Chondrocyte (in vitro differentiated cells): ENCODE measurements around the gene HAUS5. TPM values are rescaled to one million over a fixed set of nuclear protein-coding genes. Genes with fewer than 3 reads are reported as not detected.

Experiments used
- DNase-seq: peaks from one replicate; pipeline ENCODE4 v3.0.0; 2021; ENCODE audit warnings: mixed read lengths, low spot score
- H3K27ac Mint-ChIP-seq: one replicate; pipeline ENCODE4 v1.8.0; 2021; ENCODE audit warnings: mild to moderate bottlenecking, moderate library complexity, mixed read lengths; ENCODE audit not compliant: unreplicated experiment
- H3K27me3 Mint-ChIP-seq: 2 replicates; pipeline ENCODE4 v1.8.0; 2021; ENCODE audit warnings: low read depth, mixed read lengths
- H3K36me3 Mint-ChIP-seq: 2 replicates; pipeline ENCODE4 v1.8.0; 2021; ENCODE audit warnings: low read depth, mixed read lengths
- H3K4me1 Mint-ChIP-seq: 2 replicates; pipeline ENCODE4 v1.8.0; 2021; ENCODE audit warnings: low read depth, mild to moderate bottlenecking, mixed read lengths
- H3K4me3 Mint-ChIP-seq: one replicate; pipeline ENCODE4 v1.8.0; 2021; ENCODE audit warnings: mild to moderate bottlenecking, moderate library complexity, mixed read lengths; ENCODE audit not compliant: unreplicated experiment
- H3K9me3 Mint-ChIP-seq: 2 replicates; pipeline ENCODE4 v1.8.0; 2021; ENCODE audit warnings: low read depth, mixed read lengths
- total RNA-seq: library from RNA; stranded (reverse); gene quantifications from 3 replicates; pipeline ENCODE4 v1.2.1, GENCODE V29; 2021
- TF ChIP-seq, protein P1 (sequence below): fragments of 200-600 bp; sonication (generic); IDR thresholded peaks from 2 replicates; pipeline ENCODE4 v1.5.0; 2021; ENCODE audit warnings: antibody characterized with exemption, mild to moderate bottlenecking, moderate library complexity

Gene HAUS5
- total RNA-seq, 1 donor from 2014 or later: 8.4 TPM

DNA sequence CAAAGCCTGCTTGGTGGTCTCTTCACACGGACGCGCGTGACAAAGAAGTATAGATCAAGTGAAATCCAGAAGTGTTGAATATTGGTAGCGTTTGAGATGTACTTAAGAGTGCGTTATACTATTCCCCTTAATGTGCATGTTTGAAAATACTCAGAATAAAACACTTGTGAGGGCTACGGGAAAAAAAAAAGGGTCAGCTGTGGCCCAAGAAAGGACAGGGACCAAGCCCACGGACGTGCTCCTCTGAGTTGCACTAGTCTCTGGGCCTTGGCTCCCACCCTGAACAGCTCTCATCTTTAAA lies 15.7 kb downstream of the HAUS5 start:
- Mint-ChIP-seq H3K4me1 (peaks cover 20% of the 10 kb centered on the region), H3K9me3 (no peaks in the 10 kb centered on the region), H3K27ac (peak overlapping the region; percentile 98), H3K36me3 (peaks cover 18% of the 10 kb centered on the region), H3K27me3 (no peaks in the 10 kb centered on the region), H3K4me3 (peak overlapping the region; percentile 77)
- TF ChIP-seq, protein P1, sequence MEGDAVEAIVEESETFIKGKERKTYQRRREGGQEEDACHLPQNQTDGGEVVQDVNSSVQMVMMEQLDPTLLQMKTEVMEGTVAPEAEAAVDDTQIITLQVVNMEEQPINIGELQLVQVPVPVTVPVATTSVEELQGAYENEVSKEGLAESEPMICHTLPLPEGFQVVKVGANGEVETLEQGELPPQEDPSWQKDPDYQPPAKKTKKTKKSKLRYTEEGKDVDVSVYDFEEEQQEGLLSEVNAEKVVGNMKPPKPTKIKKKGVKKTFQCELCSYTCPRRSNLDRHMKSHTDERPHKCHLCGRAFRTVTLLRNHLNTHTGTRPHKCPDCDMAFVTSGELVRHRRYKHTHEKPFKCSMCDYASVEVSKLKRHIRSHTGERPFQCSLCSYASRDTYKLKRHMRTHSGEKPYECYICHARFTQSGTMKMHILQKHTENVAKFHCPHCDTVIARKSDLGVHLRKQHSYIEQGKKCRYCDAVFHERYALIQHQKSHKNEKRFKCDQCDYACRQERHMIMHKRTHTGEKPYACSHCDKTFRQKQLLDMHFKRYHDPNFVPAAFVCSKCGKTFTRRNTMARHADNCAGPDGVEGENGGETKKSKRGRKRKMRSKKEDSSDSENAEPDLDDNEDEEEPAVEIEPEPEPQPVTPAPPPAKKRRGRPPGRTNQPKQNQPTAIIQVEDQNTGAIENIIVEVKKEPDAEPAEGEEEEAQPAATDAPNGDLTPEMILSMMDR: no peak
- DNase-seq: no peak

DNA sequence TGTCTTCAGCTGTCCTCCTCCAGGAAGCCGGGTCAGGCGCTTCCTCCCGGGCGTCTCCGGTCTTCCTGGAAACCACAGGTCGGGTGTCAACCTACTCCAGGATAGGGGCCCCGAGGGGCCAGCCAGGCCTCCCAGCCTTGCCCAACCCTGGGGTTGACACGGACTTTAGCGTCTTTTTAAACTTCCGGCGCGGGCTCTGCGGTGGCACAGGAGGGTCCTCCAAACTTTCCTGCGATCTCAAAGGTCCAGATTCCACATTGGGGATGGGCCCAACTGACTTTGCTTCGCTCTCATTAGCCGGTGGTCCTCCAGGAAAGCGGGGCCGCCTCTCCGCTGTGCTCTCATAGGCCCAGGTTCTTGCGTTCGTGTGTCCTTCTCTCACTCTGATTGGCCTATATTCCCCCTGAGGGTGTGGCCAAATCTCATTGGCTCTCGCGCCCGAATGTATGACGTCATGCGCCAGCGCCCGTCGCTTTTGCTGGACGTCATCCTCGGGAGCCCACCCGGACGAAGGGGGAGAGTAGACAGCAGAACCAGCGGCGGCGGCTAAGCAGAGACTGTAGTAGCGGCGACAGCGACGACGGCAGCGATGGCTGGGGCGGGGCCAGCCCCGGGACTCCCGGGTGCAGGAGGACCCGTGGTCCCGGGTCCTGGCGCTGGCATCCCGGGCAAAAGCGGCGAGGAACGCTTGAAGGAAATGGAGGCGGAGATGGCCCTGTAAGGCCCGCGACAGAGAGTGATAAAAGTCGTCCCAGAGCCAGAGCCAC lies 16.2 kb downstream of the HAUS5 start, which contains the start of gene RBM42:
Gene RBM42, plus strand, starts transcription at position 472 of the 767 bp plus-strand sequence. Its CDS starts 118 bp downstream, at position 590.
- H3K4me1 Mint-ChIP-seq: peaks cover 20% of the 10 kb centered on the region
- TF ChIP-seq, protein P1: no peak
- H3K36me3 Mint-ChIP-seq: peaks cover 21% of the 10 kb centered on the region
- H3K27ac Mint-ChIP-seq: peak within 1 kb of the TSS; percentile 98
- H3K27me3 Mint-ChIP-seq: no peaks in the 10 kb centered on the region
- no peak for DNase-seq
- peak within 1 kb of the TSS; percentile 77 for H3K4me3 Mint-ChIP-seq
- no peaks in the 10 kb centered on the region for H3K9me3 Mint-ChIP-seq

DNA sequence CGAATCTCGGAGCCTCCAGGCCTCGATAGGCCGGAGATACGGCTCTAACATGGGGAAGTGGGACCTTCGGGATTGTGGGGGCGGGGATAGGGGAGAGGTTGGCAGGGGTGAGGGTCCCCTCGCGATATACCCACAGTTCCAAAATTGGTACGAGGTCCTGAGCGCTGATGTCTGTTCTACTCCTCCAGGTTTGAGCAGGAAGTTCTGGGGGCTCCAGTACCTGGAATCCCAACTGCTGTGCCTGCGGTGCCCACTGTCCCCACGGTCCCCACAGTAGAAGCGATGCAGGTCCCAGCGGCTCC lies 16.7 kb downstream of the HAUS5 start:
- H3K36me3 Mint-ChIP-seq: peaks cover 24% of the 10 kb centered on the region
- peaks cover 20% of the 10 kb centered on the region for H3K4me1 Mint-ChIP-seq
- TF ChIP-seq, protein P1: no peak
- peak overlapping the region; percentile 98 for H3K27ac Mint-ChIP-seq
- H3K27me3 Mint-ChIP-seq: no peaks in the 10 kb centered on the region
- no peak for DNase-seq
- H3K9me3 Mint-ChIP-seq: no peaks in the 10 kb centered on the region
- H3K4me3 Mint-ChIP-seq: peak overlapping the region; percentile 77

DNA sequence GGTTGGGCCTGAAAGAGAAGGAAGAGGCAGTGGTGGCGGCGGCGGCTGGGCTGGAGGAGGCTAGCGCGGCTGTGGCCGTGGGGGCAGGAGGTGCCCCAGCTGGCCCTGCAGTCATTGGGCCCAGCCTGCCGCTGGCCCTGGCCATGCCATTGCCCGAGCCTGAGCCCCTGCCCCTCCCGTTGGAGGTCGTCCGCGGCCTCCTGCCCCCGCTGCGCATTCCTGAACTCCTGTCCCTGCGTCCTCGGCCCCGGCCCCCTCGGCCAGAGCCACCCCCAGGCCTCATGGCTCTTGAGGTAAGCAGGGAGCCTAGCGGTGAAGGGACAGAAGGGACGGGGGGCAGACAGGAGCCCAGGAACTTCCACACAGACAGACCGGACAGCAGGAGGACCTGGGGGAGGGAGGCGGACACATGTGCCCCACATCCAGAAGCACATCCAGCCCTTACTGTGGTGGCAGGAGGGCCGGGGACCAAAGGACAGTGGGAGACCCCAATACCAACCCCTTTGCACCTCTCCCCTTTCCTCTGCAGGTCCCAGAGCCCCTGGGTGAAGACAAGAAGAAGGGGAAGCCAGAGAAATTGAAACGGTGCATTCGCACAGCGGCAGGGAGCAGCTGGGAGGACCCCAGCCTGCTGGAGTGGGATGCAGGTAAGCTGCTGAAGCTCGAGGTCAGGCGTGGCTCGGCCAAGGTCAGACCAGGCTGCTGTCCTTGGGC lies 21.3 kb downstream of the HAUS5 start:
- no peak overlapping the region for H3K4me3 Mint-ChIP-seq
- H3K27ac Mint-ChIP-seq: no peak overlapping the region
- H3K4me1 Mint-ChIP-seq: peaks cover 10% of the 10 kb centered on the region
- no peaks in the 10 kb centered on the region for H3K27me3 Mint-ChIP-seq
- H3K9me3 Mint-ChIP-seq: no peaks in the 10 kb centered on the region
- peaks cover 37% of the 10 kb centered on the region for H3K36me3 Mint-ChIP-seq
- TF ChIP-seq, protein P1: no peak
- DNase-seq: no peak

DNA sequence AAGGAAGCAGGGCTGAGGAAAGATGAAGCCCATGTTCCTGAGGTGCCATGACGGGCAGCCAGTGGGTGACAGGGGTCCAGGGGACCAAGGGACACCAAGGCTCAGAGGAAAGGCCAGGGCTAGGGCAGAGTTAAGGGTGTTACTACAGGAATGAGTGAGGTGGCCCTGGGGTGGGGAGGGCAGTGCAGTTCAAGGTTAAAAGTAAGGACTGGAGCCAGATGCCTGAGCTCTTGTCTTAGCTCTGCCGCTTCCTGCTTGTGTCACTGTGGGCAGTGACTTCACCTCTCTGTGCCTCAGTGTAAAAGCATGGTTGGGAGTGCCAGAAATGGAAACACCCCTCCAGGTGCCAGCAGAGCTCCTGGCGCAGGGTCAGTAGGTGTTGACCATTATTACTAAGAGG lies 24.1 kb downstream of the HAUS5 start:
- Mint-ChIP-seq H3K27ac (no peak overlapping the region), H3K4me1 (no peaks in the 10 kb centered on the region), H3K27me3 (no peaks in the 10 kb centered on the region), H3K9me3 (no peaks in the 10 kb centered on the region), H3K36me3 (peaks cover 32% of the 10 kb centered on the region), H3K4me3 (no peak overlapping the region)
- no peak for DNase-seq
- TF ChIP-seq, protein P1: no peak
